Loucy (cell line): Measurements from ENCODE around the gene PLK2.

ENCODE experiments used
- EZH2phosphoT487 ChIP-seq: fragments of 200-600 bp; IDR thresholded peaks from 2 replicates; pipeline ENCODE4 v1.6.1; 2018; ENCODE audit warnings: antibody characterized with exemption, mild to moderate bottlenecking, moderate library complexity, borderline replicate concordance
- TF ChIP-seq, protein P1 (sequence below): fragments of 200-600 bp; sonication (generic); conservative IDR thresholded peaks from 2 replicates; pipeline ENCODE4 v1.5.1; 2014; ENCODE audit warnings: mild to moderate bottlenecking, antibody characterized with exemption, low read length

DNA sequence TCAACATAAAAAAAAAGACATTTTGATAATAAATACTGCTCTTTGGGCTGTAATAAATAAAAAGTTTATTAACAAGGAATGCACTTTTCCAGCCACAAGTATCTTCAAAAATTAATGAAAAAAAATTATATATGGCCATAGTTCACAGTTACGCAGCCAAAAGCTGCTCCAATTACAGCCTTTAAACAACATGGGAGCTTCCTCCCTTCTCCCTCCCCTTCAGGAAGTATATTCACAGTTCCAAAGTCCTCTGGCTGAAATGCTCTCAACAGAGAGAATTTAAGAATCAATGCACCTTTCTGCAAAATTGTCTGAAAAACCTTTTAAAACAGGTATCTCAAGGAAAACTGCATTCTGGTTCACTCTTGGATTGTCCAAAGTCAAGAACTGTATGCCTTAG is 5.9 kb downstream of the PLK2 start:
- TF ChIP-seq, protein P1, sequence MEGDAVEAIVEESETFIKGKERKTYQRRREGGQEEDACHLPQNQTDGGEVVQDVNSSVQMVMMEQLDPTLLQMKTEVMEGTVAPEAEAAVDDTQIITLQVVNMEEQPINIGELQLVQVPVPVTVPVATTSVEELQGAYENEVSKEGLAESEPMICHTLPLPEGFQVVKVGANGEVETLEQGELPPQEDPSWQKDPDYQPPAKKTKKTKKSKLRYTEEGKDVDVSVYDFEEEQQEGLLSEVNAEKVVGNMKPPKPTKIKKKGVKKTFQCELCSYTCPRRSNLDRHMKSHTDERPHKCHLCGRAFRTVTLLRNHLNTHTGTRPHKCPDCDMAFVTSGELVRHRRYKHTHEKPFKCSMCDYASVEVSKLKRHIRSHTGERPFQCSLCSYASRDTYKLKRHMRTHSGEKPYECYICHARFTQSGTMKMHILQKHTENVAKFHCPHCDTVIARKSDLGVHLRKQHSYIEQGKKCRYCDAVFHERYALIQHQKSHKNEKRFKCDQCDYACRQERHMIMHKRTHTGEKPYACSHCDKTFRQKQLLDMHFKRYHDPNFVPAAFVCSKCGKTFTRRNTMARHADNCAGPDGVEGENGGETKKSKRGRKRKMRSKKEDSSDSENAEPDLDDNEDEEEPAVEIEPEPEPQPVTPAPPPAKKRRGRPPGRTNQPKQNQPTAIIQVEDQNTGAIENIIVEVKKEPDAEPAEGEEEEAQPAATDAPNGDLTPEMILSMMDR, result no peak
- TF ChIP-seq EZH2phosphoT487, result no peak
